Small intestine (tissue), 7 donors: ENCODE data around the gene TMEM132E. TPM values are rescaled to one million over a fixed set of nuclear protein-coding genes. Genes with fewer than 3 reads are reported as not detected.
A peak's percentile ranks its signal among the peaks of the same experiment; 100 is the strongest.

Experiments
- DNase-seq, 2 donors: peaks; one replicate each; pipeline versions ENCODE4 v3.0.0 to v3.0.0-alpha.2; 2013
- FAIRE-seq: peaks from 2 replicates; lab custom pipeline; 2012; peaks lifted over from hg19 to GRCh38; lab: Jason Lieb, UNC
- H3K27ac ChIP-seq, 3 donors: one replicate each; pipeline ENCODE4 v1.5.1; 2013; ENCODE audit warnings: low read length in 2 of 3, mild to moderate bottlenecking in 2 of 3, control low read depth in 1 of 3, inconsistent platforms in 1 of 3, low read depth in 1 of 3, moderate library complexity in 1 of 3
- H3K27me3 ChIP-seq, 3 donors: one replicate each; pipeline ENCODE4 v1.6.1; 2013; ENCODE audit warnings: low read length in 3 of 3, inconsistent platforms in 1 of 3; ENCODE audit not compliant: control insufficient read depth in 3 of 3, insufficient read depth in 3 of 3
- H3K36me3 ChIP-seq, 3 donors: one replicate each; pipeline ENCODE4 v1.6.1; 2013; ENCODE audit warnings: low read length in 3 of 3, inconsistent platforms in 1 of 3, low read depth in 1 of 3, mild to moderate bottlenecking in 1 of 3, moderate library complexity in 1 of 3; ENCODE audit not compliant: control insufficient read depth in 3 of 3, insufficient read depth in 2 of 3
- H3K4me1 ChIP-seq, 3 donors: one replicate each; pipeline ENCODE4 v1.6.1; 2013; ENCODE audit warnings: low read length in 2 of 3, inconsistent platforms in 1 of 3, low read depth in 1 of 3, mild to moderate bottlenecking in 1 of 3, moderate library complexity in 1 of 3; ENCODE audit not compliant: control insufficient read depth in 3 of 3, insufficient read depth in 2 of 3
- H3K4me3 ChIP-seq, 3 donors: one replicate each; pipeline ENCODE4 v1.5.1; 2013; ENCODE audit warnings: low read length in 3 of 3, control low read depth in 1 of 3, inconsistent platforms in 1 of 3, low read depth in 1 of 3, mild to moderate bottlenecking in 1 of 3, moderate library complexity in 1 of 3
- H3K9me3 ChIP-seq, 2 donors: one replicate each; pipeline ENCODE4 v1.6.1; 2013; ENCODE audit warnings: low read depth in 1 of 2, low read length in 1 of 2; ENCODE audit not compliant: control insufficient read depth in 2 of 2, insufficient read depth in 1 of 2
- WGBS, 3 donors: extraction: QIAGEN DNeasy Blood & Tissue Kit; methylation state at CpG; one replicate each; pipeline ENCODE4 v1.1.7; 2013; 5-methylcytosine and 5-hydroxymethylcytosine counted together
- polyA plus RNA-seq, 4 donors: library from polyadenylated mRNA; stranded (reverse) in 3 of 4; unstranded in 1 of 4; fragments of 200-250 nt in 3 of 4; fragments of 120-200 nt in 1 of 4; gene quantifications; one replicate each; pipeline versions ENCODE4 v1.2.1 to v1.2.3, GENCODE V29; 2013
- donor health status: healthy with polysubstance abuse.
- donor health status: control.
- donor health status: control.
- donor health status: Bipolar disorder and iron deficiency.
- donor health status: healthy.

Gene TMEM132E
- polyA plus RNA-seq, 4 donors = 0.07 to 9.2 (median 3.9) TPM

GRCh38 chr17:34572483-34572882 lies 6.9 kb upstream of the TMEM132E start:
- peaks cover 0 to 27% (median 15%) of the 10 kb centered on the region in 3 donors for H3K27me3 ChIP-seq
- 47 to 70% (median 62%) methylated on average over 1 of the region's 1 CpG for WGBS, 3 donors
- FAIRE-seq = no peak

GRCh38 chr17:34575182-34575581 lies 4.2 kb upstream of the TMEM132E start:
- peaks cover 0 to 3% of the 10 kb centered on the region in 2 donors for H3K9me3 ChIP-seq
- peaks cover 6 to 48% (median 29%) of the 10 kb centered on the region in 3 donors for H3K27me3 ChIP-seq
- H3K4me3 ChIP-seq = no peak overlapping the region
- H3K27ac ChIP-seq = no peak overlapping the region
- DNase-seq (no peak), FAIRE-seq (no peak)
- WGBS, 3 donors = 71 to 82% (median 73%) methylated on average over 5 of the region's 5 CpGs
- H3K36me3 ChIP-seq = no peaks in the 10 kb centered on the region
- H3K4me1 ChIP-seq = no peaks in the 10 kb centered on the region

More at GRCh38 chr17:34572483-34572882, 6.9 kb upstream of the TMEM132E start:
- Histone ChIP-seq H3K9me3 (peaks cover 0 to 3% of the 10 kb centered on the region in 2 donors), H3K36me3 (no peaks in the 10 kb centered on the region), H3K4me1 (no peaks in the 10 kb centered on the region), H3K27ac (no peak overlapping the region), H3K4me3 (no peak overlapping the region)
- DNase-seq = no peak

GRCh38 chr17:34578016-34578415 lies 1.4 kb upstream of the TMEM132E start:
- DNase-seq (no peak), FAIRE-seq (no peak)
- no peaks in the 10 kb centered on the region for H3K4me1 ChIP-seq
- 13 to 19% (median 15%) methylated on average over 3 of the region's 3 CpGs for whole genome bisulfite sequencing, 3 donors
- no peaks in the 10 kb centered on the region for H3K36me3 ChIP-seq
- peaks cover 13 to 70% (median 37%) of the 10 kb centered on the region in 3 donors for H3K27me3 ChIP-seq
- H3K4me3 ChIP-seq = no peak overlapping the region
- peaks cover 0 to 3% of the 10 kb centered on the region in 2 donors for H3K9me3 ChIP-seq
- H3K27ac ChIP-seq = no peak overlapping the region

- no peaks in the 10 kb centered on the region for H3K4me1 ChIP-seq
- DNase-seq (no peak), FAIRE-seq (no peak)
- peaks cover 15 to 76% (median 43%) of the 10 kb centered on the region in 3 donors for H3K27me3 ChIP-seq
- no peaks in the 10 kb centered on the region for H3K36me3 ChIP-seq
- 9 to 14% (median 10%) methylated on average over 11 of the region's 11 CpGs for WGBS, 3 donors
- H3K27ac ChIP-seq = no peak overlapping the region
- peaks cover 0 to 3% of the 10 kb centered on the region in 2 donors for H3K9me3 ChIP-seq
- H3K4me3 ChIP-seq = peak overlapping the region in 1 of 3 donors; percentile 24
Measured at GRCh38 chr17:34578656-34579016, 746 bp upstream of the TMEM132E start.

GRCh38 chr17:34579979-34580684 lies 750 bp downstream of the TMEM132E start:
- peaks cover 0 to 2% of the 10 kb centered on the region in 2 donors for H3K9me3 ChIP-seq
- no peaks in the 10 kb centered on the region for H3K36me3 ChIP-seq
- FAIRE-seq = no peak
- peak overlapping the region in 1 of 3 donors; percentile 17 for H3K4me3 ChIP-seq
- peaks cover 15 to 91% (median 45%) of the 10 kb centered on the region in 3 donors for H3K27me3 ChIP-seq
- DNase-seq = peak in 1 of 2 donors; percentile 19
- no peak overlapping the region for H3K27ac ChIP-seq
- no peaks in the 10 kb centered on the region for H3K4me1 ChIP-seq
- 1 to 5% (median 4%) methylated on average over 47 to 52 of the region's 52 CpGs for WGBS, 3 donors

GRCh38 chr17:34580685-34581445 lies 1.5 kb downstream of the TMEM132E start:
- Histone ChIP-seq H3K36me3 (no peaks in the 10 kb centered on the region), H3K4me3 (no peak overlapping the region), H3K9me3 (no peaks in the 10 kb centered on the region), H3K4me1 (no peaks in the 10 kb centered on the region), H3K27ac (no peak overlapping the region), H3K27me3 (peaks cover 15 to 94% (median 45%) of the 10 kb centered on the region in 3 donors)
- FAIRE-seq = no peak
- DNase-seq = no peak
- 1 to 4% (median 3%) methylated on average over 57 to 71 of the region's 71 CpGs for WGBS, 3 donors

- Histone ChIP-seq H3K4me1 (no peaks in the 10 kb centered on the region), H3K9me3 (no peaks in the 10 kb centered on the region), H3K27ac (no peak overlapping the region), H3K4me3 (peak overlapping the region in 1 of 3 donors; percentile 12), H3K27me3 (peaks cover 15 to 93% (median 45%) of the 10 kb centered on the region in 3 donors), H3K36me3 (no peaks in the 10 kb centered on the region)
- FAIRE-seq (no peak), DNase-seq (no peak)
- WGBS, 3 donors = 1 to 6% (median 6%) methylated on average over 60 to 78 of the region's 78 CpGs
Measured at GRCh38 chr17:34581446-34582184, 2.2 kb downstream of the TMEM132E start.
